HepG2 (cell line): ENCODE results near the gene MT1G. TPM values are rescaled to one million over a fixed set of nuclear protein-coding genes. Genes with fewer than 3 reads are reported as not detected.

Source experiments
- AGO2 ChIP-seq: fragments of 200-400 bp; formaldehyde crosslinking; optimal IDR thresholded peaks from 2 replicates; pipeline ENCODE3; 2017; ENCODE audit warnings: mild to moderate bottlenecking, low read depth, low read length, moderate library complexity
- ARID3A ChIP-seq: IDR thresholded peaks from 2 replicates; pipeline ENCODE4 v1.6.1; 2012; ENCODE audit warnings: low read depth, low read length, improper control_type of control experiment
- HMGXB4 ChIP-seq, 2 experiments: sonication (generic) in 1 of 2; formaldehyde crosslinking in 1 of 2; IDR thresholded peaks; 2 replicates each; pipeline versions ENCODE4 v1.4.0 to v1.6.1; 2018 to 2020; ENCODE audit warnings: missing genetic modification reagents in 2 of 2, borderline replicate concordance in 1 of 2, low read depth in 1 of 2, mild to moderate bottlenecking in 1 of 2, missing biosample characterization in 1 of 2
- KAT7 ChIP-seq: IDR thresholded peaks from 2 replicates; pipeline ENCODE4 v1.6.1; 2018; ENCODE audit warnings: borderline replicate concordance, missing compliant biosample characterization
- KDM3A ChIP-seq: IDR thresholded peaks from 2 replicates; pipeline ENCODE4 v1.6.1; 2018; ENCODE audit warnings: low read depth, missing compliant biosample characterization
- KDM5A ChIP-seq: fragments of 200-600 bp; sonication (generic); IDR thresholded peaks from 2 replicates; pipeline ENCODE4 v1.7.0; 2018; ENCODE audit warnings: antibody characterized with exemption, mild to moderate bottlenecking, low read length, borderline replicate concordance
- MBNL3 ChIP-seq: fragments of 250-450 bp; sonication (Bioruptor Pico); conservative IDR thresholded peaks from 2 replicates; pipeline ENCODE4 v1.8.0; 2022; ENCODE audit warnings: mild to moderate bottlenecking, inconsistent platforms
- RARA ChIP-seq: IDR thresholded peaks from 2 replicates; pipeline ENCODE4 v1.6.1; 2016; ENCODE audit warnings: missing genetic modification reagents, missing compliant biosample characterization
- SP2 ChIP-seq: sonication (generic); formaldehyde crosslinking; IDR thresholded peaks from 2 replicates; pipeline ENCODE4 v1.5.1; 2020; ENCODE audit warnings: mild to moderate bottlenecking, missing genetic modification reagents
- TMF1 ChIP-seq: sonication (generic); formaldehyde crosslinking; IDR thresholded peaks from 2 replicates; pipeline ENCODE4 v1.8.1; 2022; ENCODE audit warnings: low read depth, missing genetic modification reagents
- ZNF205 ChIP-seq: IDR thresholded peaks from 2 replicates; pipeline ENCODE4 v1.6.1; 2018; ENCODE audit warnings: missing biosample characterization, missing genetic modification reagents
- ZNF329 ChIP-seq: sonication (generic); formaldehyde crosslinking; IDR thresholded peaks from 2 replicates; pipeline ENCODE4 v1.9.0; 2021; ENCODE audit warnings: low read depth, mild to moderate bottlenecking, missing genetic modification reagents
- ZNF563 ChIP-seq: sonication (generic); formaldehyde crosslinking; IDR thresholded peaks from 2 replicates; pipeline ENCODE4 v1.8.0; 2022; ENCODE audit warnings: mild to moderate bottlenecking, moderate library complexity, missing genetic modification reagents
- ZNF616 ChIP-seq: sonication (generic); formaldehyde crosslinking; IDR thresholded peaks from 2 replicates; pipeline ENCODE4 v1.5.0; 2020; ENCODE audit warnings: low read depth, mild to moderate bottlenecking, missing genetic modification reagents
- ZNF747 ChIP-seq: sonication (generic); formaldehyde crosslinking; IDR thresholded peaks from 2 replicates; pipeline ENCODE4 v1.8.1; 2023; ENCODE audit warnings: missing genetic modification reagents, mild to moderate bottlenecking, borderline replicate concordance
- ZNF792 ChIP-seq: IDR thresholded peaks from 2 replicates; pipeline ENCODE4 v1.6.1; 2016
- ZSCAN30 ChIP-seq: sonication (generic); formaldehyde crosslinking; IDR thresholded peaks from 2 replicates; pipeline ENCODE4 v1.5.0; 2020; ENCODE audit warnings: mild to moderate bottlenecking, missing genetic modification reagents
- polyA plus RNA-seq, 8 experiments: library from polyadenylated mRNA; depleted of rRNA in 3 of 8; stranded (reverse) in 7 of 8; unstranded in 1 of 8; fragments of >200 nt; fragmentation: Illumina TruSeq in 4 of 8; extraction: Trizol in 4 of 8; gene quantifications; 2 replicates each; pipeline versions ENCODE4 v1.2.1 to v1.2.3, GENCODE V29; 2011 to 2016; ENCODE audit warnings: low read depth in 4 of 8, missing spikeins in 1 of 8, mixed read lengths in 1 of 8; ENCODE audit not compliant: insufficient read depth in 1 of 8
- total RNA-seq, 5 experiments: library from RNA; depleted of rRNA; stranded (reverse); fragments of >200 nt; fragmentation: Illumina TruSeq; extraction: Trizol; gene quantifications; 2 replicates each; pipeline ENCODE4 v1.2.3, GENCODE V29; 2016; ENCODE audit warnings: low read depth in 1 of 5
- TF ChIP-seq, protein P1 (sequence below): sonication (generic); formaldehyde crosslinking; IDR thresholded peaks from 2 replicates; pipeline ENCODE4 v1.4.0; 2020; ENCODE audit warnings: missing genetic modification reagents
- TF ChIP-seq, protein P2 (sequence below): IDR thresholded peaks from 2 replicates; pipeline ENCODE4 v1.6.1; 2016; ENCODE audit warnings: mild to moderate bottlenecking, missing biosample characterization, missing genetic modification reagents
- TF ChIP-seq, protein P3 (sequence below): sonication (generic); formaldehyde crosslinking; IDR thresholded peaks from 2 replicates; pipeline ENCODE4 v1.5.0; 2020; ENCODE audit warnings: missing genetic modification reagents, mild to moderate bottlenecking, borderline replicate concordance
- TF ChIP-seq, protein P4 (sequence below): sonication (generic); formaldehyde crosslinking; IDR thresholded peaks from 2 replicates; pipeline ENCODE4 v1.5.1; 2020; ENCODE audit warnings: mild to moderate bottlenecking, missing genetic modification reagents, moderate library complexity

MT1G gene
- total and polyA plus RNA-seq, 2 of the 13 experiments (the other 11 are each of a cell fraction or from before 2014, with no cell fraction given) = 3.6 to 377 TPM

GRCh38 chr16:56625140-56625942 lies 42.5 kb downstream of the MT1G start, which contains the start of gene MT1E (continued):
- TF ChIP-seq ZNF616 (CRISPR knock-in tag) (no peak), ZNF329 (CRISPR knock-in tag) (no peak), MBNL3 (CRISPR knock-in tag) (no peak), RARA (CRISPR knock-in tag) (0 out of 2 replicates have a peak, but pooled peaks have one; percentile 5), ARID3A (no peak), KDM5A (no peak), AGO2 (peak; percentile 79), ZNF792 (CRISPR knock-in tag) (peak; percentile 65), KAT7 (CRISPR knock-in tag) (peak; percentile 54; the same call in 1 of the 2 replicates), TMF1 (CRISPR knock-in tag) (peak; percentile 36; the same call in 1 of the 2 replicates), ZSCAN30 (CRISPR knock-in tag) (no peak), HMGXB4 (CRISPR knock-in tag; IDR thresholded peaks at IDR 0.05; ENCODE audit: borderline replicate concordance in 1 of 2, low read depth in 1 of 2) (peak; percentile 75 to 77; a peak in 2 of 4 replicates), ZNF747 (0 out of 2 replicates have a peak, but pooled peaks have one; percentile 55), KDM3A (CRISPR knock-in tag) (0 out of 2 replicates have a peak, but pooled peaks have one; percentile 44), ZNF205 (CRISPR knock-in tag) (peak; percentile 19; the same call in 1 of the 2 replicates), SP2 (CRISPR knock-in tag) (no peak), ZNF563 (CRISPR knock-in tag) (peak; percentile 94)
- TF ChIP-seq, protein P1, sequence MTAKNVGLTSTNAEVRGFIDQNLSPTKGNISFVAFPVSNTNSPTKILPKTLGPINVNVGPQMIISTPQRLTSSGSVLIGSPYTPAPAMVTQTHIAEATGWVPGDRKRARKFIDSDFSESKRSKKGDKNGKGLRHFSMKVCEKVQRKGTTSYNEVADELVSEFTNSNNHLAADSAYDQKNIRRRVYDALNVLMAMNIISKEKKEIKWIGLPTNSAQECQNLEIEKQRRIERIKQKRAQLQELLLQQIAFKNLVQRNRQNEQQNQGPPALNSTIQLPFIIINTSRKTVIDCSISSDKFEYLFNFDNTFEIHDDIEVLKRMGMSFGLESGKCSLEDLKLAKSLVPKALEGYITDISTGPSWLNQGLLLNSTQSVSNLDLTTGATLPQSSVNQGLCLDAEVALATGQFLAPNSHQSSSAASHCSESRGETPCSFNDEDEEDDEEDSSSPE (CRISPR knock-in tag) = no peak
- TF ChIP-seq, protein P2, sequence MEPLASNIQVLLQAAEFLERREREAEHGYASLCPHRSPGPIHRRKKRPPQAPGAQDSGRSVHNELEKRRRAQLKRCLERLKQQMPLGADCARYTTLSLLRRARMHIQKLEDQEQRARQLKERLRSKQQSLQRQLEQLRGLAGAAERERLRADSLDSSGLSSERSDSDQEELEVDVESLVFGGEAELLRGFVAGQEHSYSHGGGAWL (CRISPR knock-in tag) = 0 out of 2 replicates have a peak, but pooled peaks have one; percentile 40
- TF ChIP-seq, protein P3, sequence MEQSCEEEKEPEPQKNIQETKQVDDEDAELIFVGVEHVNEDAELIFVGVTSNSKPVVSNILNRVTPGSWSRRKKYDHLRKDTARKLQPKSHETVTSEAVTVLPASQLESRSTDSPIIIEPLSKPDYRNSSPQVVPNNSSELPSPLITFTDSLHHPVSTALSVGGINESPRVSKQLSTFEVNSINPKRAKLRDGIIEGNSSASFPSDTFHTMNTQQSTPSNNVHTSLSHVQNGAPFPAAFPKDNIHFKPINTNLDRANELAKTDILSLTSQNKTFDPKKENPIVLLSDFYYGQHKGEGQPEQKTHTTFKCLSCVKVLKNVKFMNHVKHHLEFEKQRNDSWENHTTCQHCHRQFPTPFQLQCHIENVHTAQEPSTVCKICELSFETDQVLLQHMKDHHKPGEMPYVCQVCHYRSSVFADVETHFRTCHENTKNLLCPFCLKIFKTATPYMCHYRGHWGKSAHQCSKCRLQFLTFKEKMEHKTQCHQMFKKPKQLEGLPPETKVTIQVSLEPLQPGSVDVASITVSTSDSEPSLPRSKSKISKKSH (CRISPR knock-in tag) = 0 out of 2 replicates have a peak, but pooled peaks have one; percentile 38
- TF ChIP-seq, protein P4, sequence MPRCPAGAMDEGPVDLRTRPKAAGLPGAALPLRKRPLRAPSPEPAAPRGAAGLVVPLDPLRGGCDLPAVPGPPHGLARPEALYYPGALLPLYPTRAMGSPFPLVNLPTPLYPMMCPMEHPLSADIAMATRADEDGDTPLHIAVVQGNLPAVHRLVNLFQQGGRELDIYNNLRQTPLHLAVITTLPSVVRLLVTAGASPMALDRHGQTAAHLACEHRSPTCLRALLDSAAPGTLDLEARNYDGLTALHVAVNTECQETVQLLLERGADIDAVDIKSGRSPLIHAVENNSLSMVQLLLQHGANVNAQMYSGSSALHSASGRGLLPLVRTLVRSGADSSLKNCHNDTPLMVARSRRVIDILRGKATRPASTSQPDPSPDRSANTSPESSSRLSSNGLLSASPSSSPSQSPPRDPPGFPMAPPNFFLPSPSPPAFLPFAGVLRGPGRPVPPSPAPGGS (CRISPR knock-in tag) = peak; percentile 36
